Osteoblast (primary cell): Measurements from ENCODE around the gene SPESP1. TPM values are rescaled to one million over a fixed set of nuclear protein-coding genes. Genes with fewer than 3 reads are reported as not detected.

Experiments used
- DNase-seq: peaks from one replicate; pipeline ENCODE4 v3.0.0; 2011; ENCODE audit warnings: low spot score, mixed read lengths; ENCODE audit not compliant: insufficient read length; ENCODE audit errors: missing footprints
- H2AFZ ChIP-seq: 2 replicates; pipeline ENCODE4 v1.6.0; 2011; ENCODE audit warnings: mild to moderate bottlenecking, low read length
- H3K27ac ChIP-seq: 2 replicates; pipeline ENCODE4 v1.5.1; 2011; ENCODE audit warnings: mild to moderate bottlenecking, low read depth, low read length, moderate library complexity
- H3K27me3 ChIP-seq: 2 replicates; pipeline ENCODE4 v1.6.0; 2012; ENCODE audit warnings: mild to moderate bottlenecking, control low read depth, inconsistent platforms, low read length, moderate library complexity; ENCODE audit not compliant: insufficient read depth
- H3K36me3 ChIP-seq: 2 replicates; pipeline ENCODE4 v1.5.1; 2011; ENCODE audit warnings: mild to moderate bottlenecking, low read length, control low read depth, moderate library complexity; ENCODE audit not compliant: insufficient read depth
- H3K4me1 ChIP-seq: 2 replicates; pipeline ENCODE4 v1.5.1; 2011; ENCODE audit warnings: mild to moderate bottlenecking, low read length, control low read depth, moderate library complexity; ENCODE audit not compliant: insufficient read depth
- H3K4me2 ChIP-seq: 2 replicates; pipeline ENCODE4 v1.6.0; 2011; ENCODE audit warnings: mild to moderate bottlenecking, low read length; ENCODE audit not compliant: insufficient read depth
- H3K4me3 ChIP-seq: fragments of 200-600 bp; sonication (generic); 3 replicates; pipeline ENCODE4 v1.5.1; 2012; ENCODE audit warnings: mild to moderate bottlenecking, low read length, inconsistent platforms; ENCODE audit not compliant: insufficient read depth
- H3K79me2 ChIP-seq: 2 replicates; pipeline ENCODE4 v1.6.0; 2012; ENCODE audit warnings: mild to moderate bottlenecking, low read length, control low read depth, inconsistent platforms; ENCODE audit not compliant: insufficient read depth
- H3K9me3 ChIP-seq: 2 replicates; pipeline ENCODE4 v1.5.1; 2011; ENCODE audit warnings: low read depth, low read length, control low read depth
- H4K20me1 ChIP-seq: 2 replicates; pipeline ENCODE4 v1.6.0; 2012; ENCODE audit warnings: mild to moderate bottlenecking, low read length, control low read depth; ENCODE audit not compliant: insufficient read depth
- total RNA-seq: library from RNA; depleted of rRNA; stranded (reverse); fragments of >200 nt; gene quantifications from 2 replicates; pipeline ENCODE4 v1.2.3, GENCODE V29; 2012
- TF ChIP-seq, protein P1 (sequence below): IDR thresholded peaks from 2 replicates; pipeline ENCODE4 v1.5.1; 2011; ENCODE audit warnings: mild to moderate bottlenecking, low read depth, low read length, moderate library complexity; ENCODE audit errors: extremely low read depth

SPESP1 gene
- total RNA-seq, 1 donor = 2.9 TPM

GRCh38 chr15:68993276-68993675, 63.0 kb downstream of the SPESP1 start:
- Histone ChIP-seq H3K27ac (no peak overlapping the region), H3K4me2 (no peak overlapping the region)

GRCh38 chr15:68994149-68994548, 63.8 kb downstream of the SPESP1 start:
- peak overlapping the region; percentile 11 for H3K4me2 ChIP-seq

More at GRCh38 chr15:68993276-68993675, 63.0 kb downstream of the SPESP1 start:
- Histone ChIP-seq H4K20me1 (no peaks in the 10 kb centered on the region), H3K79me2 (no peaks in the 10 kb centered on the region), H3K27me3 (no peaks in the 10 kb centered on the region), H3K4me3 (no peak overlapping the region), H2AFZ (no peak overlapping the region), H3K4me1 (peaks cover 21% of the 10 kb centered on the region), H3K36me3 (no peaks in the 10 kb centered on the region), H3K9me3 (no peaks in the 10 kb centered on the region)
- no peak for DNase-seq
- TF ChIP-seq, protein P1, sequence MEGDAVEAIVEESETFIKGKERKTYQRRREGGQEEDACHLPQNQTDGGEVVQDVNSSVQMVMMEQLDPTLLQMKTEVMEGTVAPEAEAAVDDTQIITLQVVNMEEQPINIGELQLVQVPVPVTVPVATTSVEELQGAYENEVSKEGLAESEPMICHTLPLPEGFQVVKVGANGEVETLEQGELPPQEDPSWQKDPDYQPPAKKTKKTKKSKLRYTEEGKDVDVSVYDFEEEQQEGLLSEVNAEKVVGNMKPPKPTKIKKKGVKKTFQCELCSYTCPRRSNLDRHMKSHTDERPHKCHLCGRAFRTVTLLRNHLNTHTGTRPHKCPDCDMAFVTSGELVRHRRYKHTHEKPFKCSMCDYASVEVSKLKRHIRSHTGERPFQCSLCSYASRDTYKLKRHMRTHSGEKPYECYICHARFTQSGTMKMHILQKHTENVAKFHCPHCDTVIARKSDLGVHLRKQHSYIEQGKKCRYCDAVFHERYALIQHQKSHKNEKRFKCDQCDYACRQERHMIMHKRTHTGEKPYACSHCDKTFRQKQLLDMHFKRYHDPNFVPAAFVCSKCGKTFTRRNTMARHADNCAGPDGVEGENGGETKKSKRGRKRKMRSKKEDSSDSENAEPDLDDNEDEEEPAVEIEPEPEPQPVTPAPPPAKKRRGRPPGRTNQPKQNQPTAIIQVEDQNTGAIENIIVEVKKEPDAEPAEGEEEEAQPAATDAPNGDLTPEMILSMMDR = no peak

GRCh38 chr15:68994981-68995761, 64.8 kb downstream of the SPESP1 start:
- no peaks in the 10 kb centered on the region for H3K36me3 ChIP-seq
- H2AFZ ChIP-seq = no peak overlapping the region
- H3K9me3 ChIP-seq = no peaks in the 10 kb centered on the region
- H3K4me2 ChIP-seq = no peak overlapping the region
- TF ChIP-seq, protein P1 = no peak
- no peak overlapping the region for H3K4me3 ChIP-seq
- DNase-seq = no peak
- no peaks in the 10 kb centered on the region for H4K20me1 ChIP-seq
- no peaks in the 10 kb centered on the region for H3K79me2 ChIP-seq
- peaks cover 21% of the 10 kb centered on the region for H3K4me1 ChIP-seq
- no peaks in the 10 kb centered on the region for H3K27me3 ChIP-seq
- H3K27ac ChIP-seq = no peak overlapping the region

More at GRCh38 chr15:68994149-68994548, 63.8 kb downstream of the SPESP1 start:
- no peaks in the 10 kb centered on the region for H3K79me2 ChIP-seq
- no peak overlapping the region for H3K4me3 ChIP-seq
- no peak overlapping the region for H2AFZ ChIP-seq
- no peaks in the 10 kb centered on the region for H3K27me3 ChIP-seq
- no peak for DNase-seq
- no peaks in the 10 kb centered on the region for H3K9me3 ChIP-seq
- no peaks in the 10 kb centered on the region for H4K20me1 ChIP-seq
- H3K36me3 ChIP-seq = no peaks in the 10 kb centered on the region
- TF ChIP-seq, protein P1 = no peak
- peaks cover 21% of the 10 kb centered on the region for H3K4me1 ChIP-seq
- H3K27ac ChIP-seq = no peak overlapping the region

Other genes with a start within 250 kb of the SPESP1 start
- 27.4 and 29.7 TPM in 2 replicates for gene ANP32A, start 109.6 kb upstream of the SPESP1 start, total RNA-seq
- gene NOX5, start 84.2 kb downstream of the SPESP1 start, total RNA-seq = 0.29 and 0.36 TPM in 2 replicates
- 14.8 and 17.7 TPM in 2 replicates for gene GLCE, start 230.1 kb downstream of the SPESP1 start, total RNA-seq